OCI-LY7 (cell line): Measurements from ENCODE around the gene ACSL3.

Experiments used
- EZH2phosphoT487 ChIP-seq: fragments of 200-600 bp; sonication (generic); IDR thresholded peaks from 2 replicates; pipeline ENCODE4 v1.6.1; 2018; ENCODE audit warnings: low read depth, borderline replicate concordance, mild to moderate bottlenecking, mixed run types, antibody characterized with exemption, low read length, moderate library complexity, mixed read lengths
- TF ChIP-seq, protein P1 (sequence below): fragments of 200-600 bp; sonication (generic); conservative IDR thresholded peaks from 2 replicates; pipeline ENCODE4 v1.5.1; 2014; ENCODE audit warnings: mild to moderate bottlenecking, antibody characterized with exemption, low read length, moderate library complexity, mixed read lengths

DNA sequence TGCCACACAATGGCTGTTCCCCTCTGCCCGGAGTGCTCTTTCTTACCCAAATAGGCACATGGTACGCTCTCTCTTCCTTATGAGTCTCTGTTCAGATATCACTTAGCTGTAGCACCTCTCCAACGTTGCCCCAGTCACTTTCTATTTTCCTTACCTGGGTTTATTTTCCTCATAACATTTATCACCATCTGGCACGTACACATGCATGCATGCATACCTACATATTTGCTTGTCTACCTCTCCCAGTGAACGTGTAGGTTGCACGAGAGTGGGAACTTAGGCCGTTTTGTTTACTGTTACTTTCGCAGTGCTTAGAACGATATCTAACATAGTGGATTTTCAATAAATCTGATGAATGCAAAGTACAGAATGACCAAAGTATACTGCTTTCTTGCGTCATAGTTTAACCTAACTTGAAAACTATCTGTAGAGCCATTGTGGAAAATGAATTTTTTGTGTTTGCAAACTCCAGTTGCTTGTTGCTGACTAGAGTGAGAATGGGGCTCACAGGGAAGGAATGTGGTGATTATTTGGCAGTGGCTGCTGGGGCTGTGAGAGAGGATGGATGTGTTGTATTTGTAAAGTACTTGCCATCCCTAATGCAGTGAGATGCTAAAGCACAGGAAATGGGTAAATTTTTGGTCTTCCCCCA, 47.1 kb downstream of the ACSL3 start:
- TF ChIP-seq, protein P1, sequence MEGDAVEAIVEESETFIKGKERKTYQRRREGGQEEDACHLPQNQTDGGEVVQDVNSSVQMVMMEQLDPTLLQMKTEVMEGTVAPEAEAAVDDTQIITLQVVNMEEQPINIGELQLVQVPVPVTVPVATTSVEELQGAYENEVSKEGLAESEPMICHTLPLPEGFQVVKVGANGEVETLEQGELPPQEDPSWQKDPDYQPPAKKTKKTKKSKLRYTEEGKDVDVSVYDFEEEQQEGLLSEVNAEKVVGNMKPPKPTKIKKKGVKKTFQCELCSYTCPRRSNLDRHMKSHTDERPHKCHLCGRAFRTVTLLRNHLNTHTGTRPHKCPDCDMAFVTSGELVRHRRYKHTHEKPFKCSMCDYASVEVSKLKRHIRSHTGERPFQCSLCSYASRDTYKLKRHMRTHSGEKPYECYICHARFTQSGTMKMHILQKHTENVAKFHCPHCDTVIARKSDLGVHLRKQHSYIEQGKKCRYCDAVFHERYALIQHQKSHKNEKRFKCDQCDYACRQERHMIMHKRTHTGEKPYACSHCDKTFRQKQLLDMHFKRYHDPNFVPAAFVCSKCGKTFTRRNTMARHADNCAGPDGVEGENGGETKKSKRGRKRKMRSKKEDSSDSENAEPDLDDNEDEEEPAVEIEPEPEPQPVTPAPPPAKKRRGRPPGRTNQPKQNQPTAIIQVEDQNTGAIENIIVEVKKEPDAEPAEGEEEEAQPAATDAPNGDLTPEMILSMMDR = no peak
- no peak for TF ChIP-seq EZH2phosphoT487
